Measurements from ENCODE around the gene TLE1.

Gene TLE1

GRCh38 chr9:81676395-81676794 lies 13.0 kb downstream of the TLE1 start:
- TF ChIP-seq GATA2 (IDR thresholded peaks at IDR 0.05; ENCODE audit: low read depth, low read length) (no peak), GATA3 (IDR thresholded peaks at IDR 0.05; ENCODE audit: low read depth, low read length) (no peak)

DNA sequence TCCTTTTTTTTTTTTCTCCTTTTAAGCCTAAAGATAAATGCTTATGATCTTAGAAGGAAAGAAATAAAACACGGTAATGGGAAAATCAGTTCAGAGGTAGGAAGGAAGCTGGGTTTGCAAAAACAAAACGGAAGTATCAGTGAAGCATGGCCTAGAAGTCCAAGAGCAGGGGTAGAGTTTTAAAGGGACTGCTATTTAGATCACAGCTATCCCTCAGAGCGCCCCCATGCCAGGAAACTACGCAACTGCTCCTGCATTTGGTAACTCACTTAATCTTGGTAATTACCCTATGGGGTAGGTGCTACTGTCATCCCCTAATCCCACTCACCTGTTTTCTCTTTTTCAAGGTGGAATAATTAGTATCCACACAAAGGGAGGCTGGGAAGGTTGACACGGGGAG lies 16.0 kb downstream of the TLE1 start:
- TF ChIP-seq GATA3 (IDR thresholded peaks at IDR 0.05; ENCODE audit: low read depth, low read length) (no peak), GATA2 (IDR thresholded peaks at IDR 0.05; ENCODE audit: low read depth, low read length) (no peak)

DNA sequence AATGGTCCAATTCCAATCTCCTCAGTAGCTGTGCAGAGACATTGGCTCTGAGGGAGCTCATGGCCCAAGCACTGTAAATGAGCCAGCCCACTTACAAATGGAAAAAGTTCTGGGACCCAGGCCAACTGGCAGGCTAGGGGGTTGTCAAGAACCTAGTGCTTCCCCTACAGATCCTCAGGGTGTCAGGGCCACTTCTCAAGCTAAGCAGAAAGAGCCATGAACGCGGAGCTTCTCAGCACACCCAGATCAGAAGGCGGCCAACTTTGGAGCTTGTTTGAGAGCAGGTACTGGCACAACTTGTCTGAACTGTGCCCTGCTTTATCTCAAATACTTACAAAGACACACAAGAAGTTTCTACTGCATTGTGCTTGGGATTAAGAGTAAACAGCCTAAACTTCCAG lies 17.5 kb downstream of the TLE1 start:
- TF ChIP-seq GATA3 (IDR thresholded peaks at IDR 0.05; ENCODE audit: low read depth, low read length) (no peak), GATA2 (IDR thresholded peaks at IDR 0.05; ENCODE audit: low read depth, low read length) (no peak)

- TF ChIP-seq GATA3 (IDR thresholded peaks at IDR 0.05; ENCODE audit: low read depth, low read length) (no peak), GATA2 (IDR thresholded peaks at IDR 0.05; ENCODE audit: low read depth, low read length) (no peak; the same call in 1 of the 2 replicates)
These were observed 19.5 kb downstream of the TLE1 start for GRCh38 chr9:81669866-81670265.

- no peak for TF ChIP-seq GATA3 (IDR thresholded peaks at IDR 0.05; ENCODE audit: low read depth, low read length)
- TF ChIP-seq GATA2 (IDR thresholded peaks at IDR 0.05; ENCODE audit: low read depth, low read length): no peak
These were observed 20.2 kb downstream of the TLE1 start for GRCh38 chr9:81669041-81669651.

GRCh38 chr9:81666123-81666522 lies 23.2 kb downstream of the TLE1 start:
- TF ChIP-seq GATA3 (IDR thresholded peaks at IDR 0.05; ENCODE audit: low read depth, low read length) (no peak), GATA2 (IDR thresholded peaks at IDR 0.05; ENCODE audit: low read depth, low read length) (no peak)

GRCh38 chr9:81665322-81665871 lies 23.9 kb downstream of the TLE1 start:
- no peak for TF ChIP-seq GATA3 (IDR thresholded peaks at IDR 0.05; ENCODE audit: low read depth, low read length)
- TF ChIP-seq GATA2 (IDR thresholded peaks at IDR 0.05; ENCODE audit: low read depth, low read length): no peak

- TF ChIP-seq GATA2 (IDR thresholded peaks at IDR 0.05; ENCODE audit: low read depth, low read length) (no peak), GATA3 (IDR thresholded peaks at IDR 0.05; ENCODE audit: low read depth, low read length) (no peak)
These were observed 24.6 kb downstream of the TLE1 start for GRCh38 chr9:81664638-81665222.

DNA sequence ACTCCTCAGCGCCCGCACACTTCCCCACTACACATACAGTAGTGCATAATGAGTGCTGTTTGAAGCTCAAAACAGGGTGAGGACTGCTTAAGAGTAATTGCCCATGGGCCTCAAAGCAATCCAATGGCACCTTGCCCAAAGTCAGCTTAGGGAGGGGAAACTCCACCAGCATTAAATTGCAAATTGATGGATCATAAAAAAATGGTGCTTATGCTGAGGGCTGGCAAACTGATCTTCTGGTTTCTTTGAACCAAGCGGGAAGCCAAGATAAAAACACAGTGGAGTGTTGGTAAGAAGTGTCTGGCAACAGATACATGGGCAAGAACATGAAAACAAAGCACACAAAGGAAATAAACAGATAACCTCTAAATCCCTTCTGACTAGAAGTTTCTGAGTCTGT lies 28.0 kb downstream of the TLE1 start:
- TF ChIP-seq GATA3 (IDR thresholded peaks at IDR 0.05; ENCODE audit: low read depth, low read length): no peak
- TF ChIP-seq GATA2 (IDR thresholded peaks at IDR 0.05; ENCODE audit: low read depth, low read length): no peak

GRCh38 chr9:81656871-81657337 lies 32.4 kb downstream of the TLE1 start:
- TF ChIP-seq GATA2 (IDR thresholded peaks at IDR 0.05; ENCODE audit: low read depth, low read length): no peak
- no peak for TF ChIP-seq GATA3 (IDR thresholded peaks at IDR 0.05; ENCODE audit: low read depth, low read length)

GRCh38 chr9:81656004-81656403 lies 33.3 kb downstream of the TLE1 start:
- TF ChIP-seq GATA3 (IDR thresholded peaks at IDR 0.05; ENCODE audit: low read depth, low read length) (no peak), GATA2 (IDR thresholded peaks at IDR 0.05; ENCODE audit: low read depth, low read length) (no peak)

DNA sequence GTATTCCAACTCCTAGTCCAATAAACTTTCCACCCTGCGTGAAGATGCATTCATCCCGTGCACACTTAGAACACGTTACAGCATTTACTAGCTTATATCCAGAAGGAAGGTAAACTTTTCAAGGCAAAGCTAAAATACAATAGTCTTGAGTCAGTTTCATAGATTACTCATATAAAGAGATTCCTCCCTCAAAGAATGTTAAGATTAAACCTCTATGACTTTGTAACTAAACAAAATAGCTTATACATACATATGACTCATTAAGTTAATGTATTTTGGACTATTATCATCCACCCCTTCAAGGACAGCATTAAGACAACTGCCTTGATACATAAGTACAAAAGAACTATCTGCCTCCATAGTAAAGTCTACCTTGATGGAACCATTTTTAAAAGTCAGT lies 36.1 kb downstream of the TLE1 start:
- TF ChIP-seq GATA2 (IDR thresholded peaks at IDR 0.05; ENCODE audit: low read depth, low read length): no peak
- TF ChIP-seq GATA3 (IDR thresholded peaks at IDR 0.05; ENCODE audit: low read depth, low read length): no peak

DNA sequence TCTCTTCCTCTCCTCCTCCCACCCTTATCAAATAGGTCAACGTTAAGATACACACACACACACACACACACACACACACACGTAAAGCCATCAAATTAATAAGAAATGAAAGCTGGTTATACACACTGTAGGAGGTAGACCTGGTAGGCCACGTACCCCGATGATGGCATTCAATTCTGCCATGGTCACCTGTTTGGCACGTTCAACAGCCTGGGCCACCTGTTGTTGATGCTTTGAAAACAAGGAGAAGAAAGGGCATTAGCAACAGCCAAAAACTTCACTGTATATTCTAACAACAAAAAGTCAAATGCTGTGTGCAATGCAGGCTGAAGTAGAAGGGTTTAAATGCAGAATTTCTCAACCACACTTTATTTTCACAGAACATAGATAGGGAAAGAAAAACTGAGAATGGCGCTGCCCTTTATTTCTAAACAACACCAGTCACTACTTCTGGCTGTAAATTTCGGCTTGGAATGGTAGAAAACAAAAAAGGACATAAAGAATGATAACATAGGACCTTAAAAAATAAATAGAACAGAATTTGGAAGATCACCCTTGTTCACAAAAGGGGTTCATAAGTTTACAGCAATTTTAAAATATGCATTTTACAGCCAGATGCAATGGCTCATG lies 37.2 kb downstream of the TLE1 start:
- TF ChIP-seq GATA2 (IDR thresholded peaks at IDR 0.05; ENCODE audit: low read depth, low read length) (no peak), GATA3 (IDR thresholded peaks at IDR 0.05; ENCODE audit: low read depth, low read length) (no peak)

- no peak for TF ChIP-seq GATA3 (IDR thresholded peaks at IDR 0.05; ENCODE audit: low read depth, low read length)
- no peak for TF ChIP-seq GATA2 (IDR thresholded peaks at IDR 0.05; ENCODE audit: low read depth, low read length)
These were observed 38.5 kb downstream of the TLE1 start for GRCh38 chr9:81650586-81651515.

All from SH-SY5Y (cell line).